GM18951 (cell line): ENCODE results near the gene TRPV6.

Experiments
- POLR2A ChIP-seq: IDR thresholded peaks from 4 replicates; pipeline ENCODE4 v1.6.1; 2011; ENCODE audit warnings: mild to moderate bottlenecking; ENCODE audit not compliant: insufficient read length, insufficient read depth; ENCODE audit errors: extremely low read depth
- in situ Hi-C: fragments of 300-500 bp; cut with MboI; formaldehyde crosslinking; loops from one replicate; pipeline ENCODE4 v1.12.0; 2022; ENCODE audit warnings: low sequenced_read_pairs, mixed read lengths, inconsistent platforms; ENCODE audit not compliant: unreplicated experiment

TRPV6 gene

DNA sequence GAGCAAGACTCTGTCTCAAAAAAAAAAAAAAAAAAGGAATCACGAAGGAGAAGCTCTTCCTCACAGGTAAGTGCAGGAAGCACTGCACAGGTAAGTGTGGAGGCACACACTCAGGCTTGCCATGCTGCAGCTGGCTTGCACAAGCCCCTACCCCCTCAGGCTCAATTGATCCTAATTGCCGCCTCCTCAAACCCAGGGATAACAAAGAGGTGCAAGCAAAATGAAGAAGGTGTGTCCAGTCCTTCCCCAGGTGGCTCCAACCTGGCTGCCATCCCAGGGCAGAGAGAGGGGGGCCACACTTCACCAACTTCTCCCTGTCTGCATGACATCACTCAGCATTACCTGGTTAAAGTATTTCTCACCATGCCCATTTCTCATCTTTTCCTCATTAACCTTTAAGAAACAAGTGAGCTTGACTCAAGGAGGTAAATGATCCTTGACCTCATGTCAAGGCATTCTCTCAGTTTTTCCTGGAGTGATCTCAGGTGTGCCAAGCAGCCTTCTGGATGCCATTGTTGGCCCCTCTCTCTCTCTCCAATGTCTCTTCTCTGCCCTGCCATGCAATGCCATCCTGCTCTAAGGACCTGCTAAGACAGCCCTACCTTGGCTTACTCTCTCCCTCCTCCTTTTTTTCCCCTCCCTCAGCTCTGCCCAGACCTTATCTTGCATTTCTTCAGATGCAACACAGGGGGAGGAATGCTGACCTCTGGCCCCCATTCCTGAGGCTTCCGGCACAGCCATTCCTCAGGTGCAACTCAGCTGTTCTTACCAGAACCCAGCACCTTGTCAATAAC, 13.0 kb upstream of the TRPV6 start:
- in situ Hi-C loops, result no loop called here
- TF ChIP-seq POLR2A, result no peak

DNA sequence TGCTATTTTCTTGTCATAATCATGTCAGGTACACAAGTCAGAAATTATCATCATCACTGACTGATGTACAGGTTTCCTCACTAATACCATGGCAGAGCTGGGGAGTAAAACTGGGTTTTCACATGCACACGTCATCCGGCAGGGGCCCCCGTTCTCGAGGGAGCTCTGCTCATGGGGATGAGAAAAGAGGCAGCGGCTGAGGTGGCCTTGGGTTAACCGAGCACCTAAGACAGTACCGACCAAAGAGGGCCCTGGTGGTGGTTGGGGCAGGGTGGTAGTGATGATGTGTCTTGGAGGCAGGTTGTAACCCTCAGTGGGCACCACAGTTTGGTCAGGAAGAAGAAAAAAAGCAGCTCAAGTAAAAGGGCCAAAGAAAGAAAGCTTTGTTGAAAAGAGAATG, 12.1 kb upstream of the TRPV6 start:
- TF ChIP-seq POLR2A, result no peak
- in situ Hi-C loops, result no loop called here

DNA sequence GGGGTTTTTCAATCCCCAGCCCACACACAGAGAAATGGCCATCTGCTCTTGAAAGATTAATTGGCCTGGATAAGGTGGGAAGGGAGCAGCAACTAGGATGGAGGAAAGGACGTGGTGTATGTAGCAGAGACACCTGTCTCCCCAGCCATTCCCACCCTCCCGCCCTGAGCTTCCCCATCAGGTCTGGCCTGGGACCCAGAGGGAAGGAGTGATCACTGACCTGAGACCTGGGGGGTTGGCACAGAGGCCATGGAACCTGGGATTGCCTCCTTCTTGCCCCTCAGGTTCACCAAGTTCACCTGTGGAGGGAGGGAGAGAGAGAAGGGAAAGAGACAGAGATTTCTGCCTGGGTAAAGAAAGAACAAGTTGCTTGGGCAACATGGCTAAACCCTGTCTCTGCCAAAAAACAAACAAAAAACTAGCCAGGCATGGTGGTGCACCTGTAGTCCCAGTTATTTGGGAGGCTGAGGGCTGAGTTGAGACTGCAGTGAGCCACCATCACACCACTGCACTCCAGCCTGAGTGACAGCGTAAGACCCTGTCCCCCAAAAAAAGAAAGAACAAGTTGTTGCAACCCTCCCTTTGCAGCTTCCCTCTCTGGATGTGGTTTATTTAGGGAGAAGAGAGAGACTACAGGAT, 11.3 kb upstream of the TRPV6 start:
- in situ Hi-C loops, result no loop called here
- TF ChIP-seq POLR2A, result no peak

DNA sequence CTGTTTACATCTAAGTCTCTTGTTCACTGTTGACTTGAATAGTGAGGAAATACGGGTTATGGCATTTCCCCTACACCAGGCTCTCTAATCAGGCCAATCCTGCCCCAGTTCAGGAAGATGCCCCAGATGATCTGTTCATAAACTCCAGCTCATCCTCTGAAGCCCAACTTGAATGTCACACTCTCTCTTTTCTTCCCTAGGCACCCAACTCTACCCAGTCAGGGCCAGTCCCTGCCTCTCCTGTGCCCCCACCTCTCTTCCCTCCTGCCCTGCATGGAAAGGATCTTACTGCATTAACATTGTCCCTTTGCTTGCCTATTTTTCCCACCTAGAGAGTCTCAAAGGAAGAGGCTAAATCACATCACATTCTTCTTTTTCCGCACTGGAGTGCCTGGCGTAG, 10.6 kb upstream of the TRPV6 start:
- in situ Hi-C loops, result no loop called here
- TF ChIP-seq POLR2A, result no peak

DNA sequence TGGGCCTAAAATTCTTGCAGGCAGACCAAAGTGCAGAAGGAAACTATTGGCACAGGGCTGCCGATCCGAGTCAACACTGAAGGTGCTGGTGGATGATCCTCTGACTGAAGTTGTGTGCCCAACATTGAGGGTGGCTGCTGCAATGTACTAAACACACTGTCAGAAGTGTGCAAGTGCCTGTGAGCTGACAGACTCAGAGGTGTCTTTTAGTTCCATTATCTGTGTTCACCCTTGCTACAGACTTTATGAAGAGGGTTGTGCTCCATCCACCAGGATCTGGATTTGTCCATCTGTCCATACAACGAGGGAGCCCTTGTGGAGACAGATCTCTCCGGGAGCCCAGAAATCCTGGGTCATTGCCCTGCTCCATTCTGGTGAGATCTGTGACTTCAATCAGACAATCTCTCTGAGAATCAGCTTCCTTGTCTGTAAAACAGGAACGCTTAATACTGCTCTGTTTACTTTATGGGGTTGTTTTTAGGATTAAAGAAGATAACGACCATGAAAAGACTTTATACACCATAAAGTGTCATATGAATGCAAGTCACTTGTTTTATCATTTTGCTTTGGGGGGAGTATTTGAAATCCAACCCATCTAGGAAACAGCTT, 9.5 kb upstream of the TRPV6 start:
- in situ Hi-C loops, result no loop called here

DNA sequence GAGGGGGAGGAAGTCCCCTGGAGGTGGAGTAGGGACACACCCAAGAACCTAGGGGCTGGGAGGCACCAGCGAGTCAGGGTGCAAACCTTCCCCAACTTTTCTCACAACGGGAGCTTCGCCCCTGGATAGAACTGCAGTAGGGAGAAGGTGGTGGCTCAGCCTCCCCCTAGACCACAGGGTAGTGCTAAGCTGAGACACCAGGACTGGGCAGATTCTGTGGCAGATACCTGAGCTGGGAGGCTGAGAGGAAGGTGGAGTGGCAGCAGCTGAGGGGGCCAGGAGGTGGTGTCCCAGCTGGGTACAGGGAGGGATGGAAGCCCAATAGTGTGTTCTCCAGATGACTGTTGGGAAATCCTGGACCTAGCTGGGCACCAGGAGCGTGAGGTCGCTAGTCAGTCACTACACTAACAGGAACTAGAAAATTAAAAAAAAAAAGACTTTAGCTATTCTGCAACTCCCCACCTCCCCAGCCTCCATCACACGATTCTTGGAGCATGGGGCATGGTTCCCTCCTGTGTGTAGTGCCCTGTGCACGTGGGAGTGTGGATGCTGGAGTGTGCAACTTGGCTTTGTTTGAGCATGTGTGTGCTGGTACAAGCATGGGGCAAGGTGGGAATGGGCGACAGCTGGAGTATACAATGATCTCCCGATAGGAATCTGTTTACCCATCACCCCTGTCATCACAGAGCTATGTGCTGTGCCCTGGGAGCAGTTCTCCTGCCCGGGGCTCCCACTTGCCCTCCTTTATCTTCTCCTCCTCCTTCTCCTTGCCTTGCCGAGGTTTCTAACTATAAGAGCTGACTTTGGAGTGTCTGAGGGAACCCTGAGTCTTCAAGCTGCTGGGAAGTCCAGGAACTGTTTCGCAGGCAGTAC, 8.8 kb upstream of the TRPV6 start:
- TF ChIP-seq POLR2A, result no peak
- in situ Hi-C loops, result no loop called here

More for the DNA sequence above, 9.5 kb upstream of the TRPV6 start:
- TF ChIP-seq POLR2A, result no peak

DNA sequence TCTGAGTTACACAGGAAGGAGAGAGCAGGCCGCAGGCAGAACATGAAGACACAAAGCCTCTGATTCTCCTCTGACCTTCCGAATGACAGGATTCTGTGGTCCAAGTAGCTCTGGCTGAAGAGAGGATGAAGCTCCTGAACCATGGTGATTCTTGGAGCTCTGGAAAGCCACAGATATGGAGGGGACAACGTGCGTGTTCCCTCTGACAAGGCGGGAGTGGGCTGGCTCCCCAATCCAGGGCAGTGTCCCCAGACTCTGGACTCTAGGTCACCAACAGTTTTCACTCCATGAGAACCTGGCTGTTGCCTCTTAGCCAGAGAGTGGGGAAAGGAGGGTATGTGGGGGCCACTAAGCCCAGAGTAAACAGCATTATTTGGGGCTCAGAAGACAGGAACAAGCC, 7.4 kb upstream of the TRPV6 start:
- in situ Hi-C loops, result no loop called here
- no peak for TF ChIP-seq POLR2A

DNA sequence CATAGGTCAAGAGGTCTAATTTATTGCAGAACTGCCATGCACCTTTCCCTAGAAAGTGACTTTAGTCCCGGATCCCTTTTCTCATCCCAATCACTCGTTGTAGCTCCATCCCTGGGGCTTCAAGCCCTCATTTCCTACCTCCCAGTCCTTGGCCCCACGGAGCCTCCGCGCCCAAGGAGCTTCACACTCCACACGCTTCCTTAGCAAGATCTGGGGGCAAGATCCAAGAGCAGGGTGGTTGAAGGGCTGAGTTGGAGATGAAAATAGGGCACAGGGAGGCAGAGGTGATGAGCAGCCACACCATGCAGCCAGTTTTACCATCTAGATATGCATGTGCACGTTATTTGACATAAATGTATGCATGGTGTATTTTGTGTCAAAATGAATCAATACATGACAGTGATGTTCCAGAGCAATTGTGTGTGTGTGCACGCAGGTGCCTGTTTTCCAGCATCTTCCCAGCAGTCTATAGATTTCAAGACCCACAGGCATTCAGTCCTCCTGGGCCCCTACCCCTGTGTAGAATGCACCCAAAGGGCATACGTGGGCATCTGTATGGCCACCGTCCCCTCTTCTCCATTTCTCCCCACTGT, 6.0 kb upstream of the TRPV6 start:
- no peak for TF ChIP-seq POLR2A
- in situ Hi-C loops, result no loop called here

DNA sequence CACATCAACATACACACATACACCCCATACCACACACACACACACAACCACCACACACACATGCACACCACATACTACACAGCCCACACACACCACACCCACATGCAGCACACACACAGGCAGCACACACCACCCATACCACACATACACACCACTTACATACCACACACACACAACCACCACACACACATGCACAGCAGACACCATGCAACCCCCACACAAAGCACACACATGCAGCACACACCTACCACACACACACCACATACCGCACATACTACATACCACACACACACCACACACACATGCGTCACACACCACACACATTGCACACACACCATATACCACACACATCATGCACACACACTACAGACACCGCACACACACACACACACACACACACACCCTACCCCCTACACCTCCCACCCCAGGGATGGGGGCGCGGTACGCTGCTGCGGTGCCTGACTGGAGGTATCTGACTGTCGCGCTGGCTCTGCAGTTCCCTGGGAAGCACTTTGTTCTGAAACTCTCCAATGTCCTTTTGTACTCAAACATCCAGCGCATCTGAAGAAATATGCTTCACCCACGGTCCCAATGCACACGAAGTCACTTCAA, 5.4 kb upstream of the TRPV6 start:
- no peak for TF ChIP-seq POLR2A
- in situ Hi-C loops, result no loop called here

DNA sequence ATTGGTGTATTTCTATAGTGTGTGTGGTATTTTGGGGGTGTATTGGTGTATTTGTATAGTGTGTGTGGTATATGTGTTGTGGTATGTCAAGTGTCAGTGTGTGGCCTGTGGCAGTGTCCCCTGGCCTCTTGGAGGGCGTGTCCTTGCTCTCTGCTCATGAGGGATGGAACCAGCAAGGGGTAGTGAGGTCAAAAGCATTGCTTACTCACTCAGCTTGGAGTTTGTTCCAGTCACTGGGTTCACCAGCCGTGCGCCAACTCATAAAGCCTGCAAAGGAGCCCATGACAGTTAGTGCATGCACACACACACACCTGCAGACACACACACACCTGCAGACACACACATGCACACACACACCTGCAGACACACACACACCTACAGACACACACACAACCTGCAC, 4.3 kb upstream of the TRPV6 start:
- in situ Hi-C loops, result no loop called here
- TF ChIP-seq POLR2A, result no peak

DNA sequence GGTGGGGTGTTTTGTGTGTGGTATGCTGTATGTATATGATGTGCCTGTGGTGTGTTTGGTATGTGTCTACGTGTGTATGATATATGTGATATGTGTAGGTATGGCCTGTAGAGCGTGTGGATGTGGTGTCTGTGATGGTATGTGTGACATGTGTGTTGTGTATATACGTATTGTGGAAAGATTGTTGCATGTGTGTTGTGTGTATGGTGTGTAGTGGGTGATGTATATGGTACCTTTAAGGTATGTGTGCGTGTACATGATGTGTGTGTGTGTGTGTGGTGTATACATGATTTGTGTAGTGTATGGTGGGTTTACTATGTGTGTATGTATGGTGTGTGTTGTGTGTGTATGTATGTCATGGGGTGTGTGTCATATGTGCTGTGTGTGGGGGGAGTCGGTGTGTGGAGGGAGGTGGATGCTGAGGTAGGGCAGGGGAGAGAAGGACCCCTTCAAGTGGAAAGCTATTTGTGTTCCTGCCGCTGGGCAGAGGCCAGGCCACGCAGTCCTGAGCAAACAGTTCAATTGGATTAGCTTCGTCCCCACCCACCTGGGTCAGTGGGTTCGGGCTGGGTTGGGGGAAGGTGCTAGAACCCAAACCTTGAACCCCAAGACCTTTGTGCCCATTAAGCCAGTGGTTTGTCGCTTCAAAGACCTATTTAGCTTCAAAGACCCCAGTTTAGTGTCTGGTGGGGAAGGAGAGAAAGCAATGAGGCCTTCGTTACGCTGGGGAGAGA, 1.9 kb upstream of the TRPV6 start:
- TF ChIP-seq POLR2A, result no peak
- in situ Hi-C loops, result no loop called here

DNA sequence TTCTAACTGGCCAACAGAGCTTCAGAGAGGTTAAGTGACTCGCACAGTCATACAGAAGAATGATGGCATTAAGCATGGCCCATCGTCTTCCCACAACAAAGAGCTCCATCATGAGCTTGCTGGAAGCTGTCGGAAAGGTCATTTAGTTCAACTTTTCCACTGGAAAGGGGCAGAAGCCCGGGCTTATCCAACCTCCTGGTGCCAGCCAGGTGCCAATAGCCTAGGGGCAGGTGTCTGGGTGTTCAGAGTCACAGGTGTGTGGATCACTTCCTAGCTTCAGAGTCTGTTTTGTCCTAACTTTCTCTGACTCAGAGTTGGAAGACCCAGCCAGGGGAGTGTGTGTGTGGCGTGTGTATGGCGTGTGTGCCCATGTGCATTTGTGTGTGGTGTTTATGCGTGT, 1.3 kb upstream of the TRPV6 start:
- in situ Hi-C loops, result no loop called here
- no peak for TF ChIP-seq POLR2A
